ENCODE data around the gene TBC1D19.
"Not testable (repeated sequence)": the region's sequence is repeated elsewhere in the genome, so short reads cannot be mapped to it uniquely, and the experiment has no call there.

Gene TBC1D19

DNA sequence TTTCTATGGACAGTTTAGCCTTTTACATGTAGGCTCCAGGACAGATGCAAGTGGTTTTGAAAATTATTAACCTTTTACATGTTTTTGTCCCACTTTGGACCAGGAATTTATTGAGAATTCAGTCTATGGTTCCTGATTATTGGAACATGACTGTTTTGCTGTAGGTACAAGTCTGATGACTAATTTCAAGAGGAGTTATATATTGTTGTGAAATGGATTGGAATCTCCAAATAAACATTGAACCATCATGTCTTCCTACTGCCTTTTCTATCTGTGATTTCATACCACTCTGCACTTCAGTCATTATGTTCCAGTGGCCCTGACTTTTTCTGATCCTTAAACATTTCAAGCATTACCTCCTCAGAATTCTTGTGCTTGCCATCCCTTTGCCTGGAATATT is 35.9 kb downstream of the TBC1D19 start:
- TF ChIP-seq EZH2 (IDR thresholded peaks at IDR 0.05; ENCODE audit: borderline replicate concordance, low read length), result no peak
- TF ChIP-seq, protein P1, sequence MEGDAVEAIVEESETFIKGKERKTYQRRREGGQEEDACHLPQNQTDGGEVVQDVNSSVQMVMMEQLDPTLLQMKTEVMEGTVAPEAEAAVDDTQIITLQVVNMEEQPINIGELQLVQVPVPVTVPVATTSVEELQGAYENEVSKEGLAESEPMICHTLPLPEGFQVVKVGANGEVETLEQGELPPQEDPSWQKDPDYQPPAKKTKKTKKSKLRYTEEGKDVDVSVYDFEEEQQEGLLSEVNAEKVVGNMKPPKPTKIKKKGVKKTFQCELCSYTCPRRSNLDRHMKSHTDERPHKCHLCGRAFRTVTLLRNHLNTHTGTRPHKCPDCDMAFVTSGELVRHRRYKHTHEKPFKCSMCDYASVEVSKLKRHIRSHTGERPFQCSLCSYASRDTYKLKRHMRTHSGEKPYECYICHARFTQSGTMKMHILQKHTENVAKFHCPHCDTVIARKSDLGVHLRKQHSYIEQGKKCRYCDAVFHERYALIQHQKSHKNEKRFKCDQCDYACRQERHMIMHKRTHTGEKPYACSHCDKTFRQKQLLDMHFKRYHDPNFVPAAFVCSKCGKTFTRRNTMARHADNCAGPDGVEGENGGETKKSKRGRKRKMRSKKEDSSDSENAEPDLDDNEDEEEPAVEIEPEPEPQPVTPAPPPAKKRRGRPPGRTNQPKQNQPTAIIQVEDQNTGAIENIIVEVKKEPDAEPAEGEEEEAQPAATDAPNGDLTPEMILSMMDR (IDR thresholded peaks at IDR 0.05; ENCODE audit: low read length), result no peak
- Histone ChIP-seq H3K4me3 (ENCODE audit: low read depth, low read length, poor library complexity, severe bottlenecking) (no peak overlapping the region), H3K27me3 (ENCODE audit: insufficient read depth, low read length) (no peaks in the 10 kb centered on the region), H3K36me3 (ENCODE audit: insufficient read depth, low read length) (no peaks in the 10 kb centered on the region), H3K27ac (ENCODE audit: low read depth, low read length, poor library complexity, severe bottlenecking) (no peak overlapping the region), H3K4me2 (ENCODE audit: low read length) (no peak overlapping the region), H3K4me1 (ENCODE audit: insufficient read depth, low read length, severe bottlenecking) (no peaks in the 10 kb centered on the region), H3K9ac (ENCODE audit: low read length) (no peak overlapping the region), H3K79me2 (ENCODE audit: insufficient read depth, low read length) (no peaks in the 10 kb centered on the region), H3K9me3 (ENCODE audit: low read length) (no peaks in the 10 kb centered on the region), H3F3A (ENCODE audit: insufficient read depth, low read length) (no peaks in the 10 kb centered on the region), H3K9me2 (ENCODE audit: low read depth, low read length) (no peaks in the 10 kb centered on the region), H2AFZ (ENCODE audit: low read length) (no peak overlapping the region), H4K20me1 (ENCODE audit: insufficient read depth, low read length) (no peaks in the 10 kb centered on the region)

DNA sequence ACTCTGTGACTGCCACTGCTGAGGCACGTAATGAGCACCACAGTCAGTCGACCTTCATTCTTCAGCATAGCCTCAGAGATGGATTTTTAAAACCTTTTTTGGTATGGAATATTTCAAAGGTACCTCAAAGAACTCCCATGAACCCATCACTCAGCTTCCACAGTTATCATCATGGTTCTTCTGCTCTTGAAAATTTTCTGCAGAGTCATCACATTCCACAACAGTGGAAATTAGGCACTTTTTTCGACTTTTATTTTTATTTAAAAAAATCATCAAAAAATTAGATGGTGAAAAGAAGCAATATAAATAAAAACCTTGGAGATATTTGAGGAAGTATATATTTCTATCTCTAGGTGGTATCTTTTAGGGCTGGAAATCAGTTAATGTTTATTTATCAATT is 37.5 kb downstream of the TBC1D19 start:
- no peaks in the 10 kb centered on the region for H3K9me3 ChIP-seq (ENCODE audit: low read length)
- H3K27me3 ChIP-seq (ENCODE audit: insufficient read depth, low read length), result no peaks in the 10 kb centered on the region
- no peaks in the 10 kb centered on the region for H3K9me2 ChIP-seq (ENCODE audit: low read depth, low read length)
- no peaks in the 10 kb centered on the region for H3K36me3 ChIP-seq (ENCODE audit: insufficient read depth, low read length)
- H3K4me3 ChIP-seq (ENCODE audit: low read depth, low read length, poor library complexity, severe bottlenecking), result no peak overlapping the region
- no peak overlapping the region for H3K27ac ChIP-seq (ENCODE audit: low read depth, low read length, poor library complexity, severe bottlenecking)
- no peaks in the 10 kb centered on the region for H3K4me1 ChIP-seq (ENCODE audit: insufficient read depth, low read length, severe bottlenecking)
- TF ChIP-seq, protein P1 (IDR thresholded peaks at IDR 0.05; ENCODE audit: low read length), result no peak
- no peak for TF ChIP-seq EZH2 (IDR thresholded peaks at IDR 0.05; ENCODE audit: borderline replicate concordance, low read length)
- no peak overlapping the region for H2AFZ ChIP-seq (ENCODE audit: low read length)
- no peak overlapping the region for H3K4me2 ChIP-seq (ENCODE audit: low read length)
- no peak overlapping the region for H3K9ac ChIP-seq (ENCODE audit: low read length)
- no peaks in the 10 kb centered on the region for H3F3A ChIP-seq (ENCODE audit: insufficient read depth, low read length)
- H4K20me1 ChIP-seq (ENCODE audit: insufficient read depth, low read length), result no peaks in the 10 kb centered on the region
- no peaks in the 10 kb centered on the region for H3K79me2 ChIP-seq (ENCODE audit: insufficient read depth, low read length)

DNA sequence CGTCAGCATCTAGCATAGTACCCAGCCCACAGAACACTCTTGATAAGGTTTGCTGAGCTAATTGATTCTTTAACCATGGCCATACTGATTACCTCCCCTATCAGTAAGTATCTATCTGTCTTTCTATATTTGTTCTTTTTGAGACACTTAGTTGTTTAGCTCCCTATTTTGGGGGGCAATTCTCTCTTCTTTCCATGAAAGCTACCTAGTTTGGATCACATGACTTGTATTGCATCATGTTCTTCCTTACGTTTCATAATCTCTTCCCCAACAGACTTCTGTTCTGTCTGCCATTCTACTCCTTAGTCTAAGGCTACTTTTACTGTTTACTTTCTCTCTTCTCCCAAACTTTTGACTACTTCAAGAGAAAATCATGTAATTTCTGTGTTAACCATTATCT is 39.0 kb downstream of the TBC1D19 start:
- H3F3A ChIP-seq (ENCODE audit: insufficient read depth, low read length), result no peaks in the 10 kb centered on the region
- H4K20me1 ChIP-seq (ENCODE audit: insufficient read depth, low read length), result no peaks in the 10 kb centered on the region
- H3K4me3 ChIP-seq (ENCODE audit: low read depth, low read length, poor library complexity, severe bottlenecking), result no peak overlapping the region
- no peaks in the 10 kb centered on the region for H3K36me3 ChIP-seq (ENCODE audit: insufficient read depth, low read length)
- H3K9me3 ChIP-seq (ENCODE audit: low read length), result no peaks in the 10 kb centered on the region
- H3K4me2 ChIP-seq (ENCODE audit: low read length), result no peak overlapping the region
- no peaks in the 10 kb centered on the region for H3K27me3 ChIP-seq (ENCODE audit: insufficient read depth, low read length)
- H3K27ac ChIP-seq (ENCODE audit: low read depth, low read length, poor library complexity, severe bottlenecking), result no peak overlapping the region
- no peaks in the 10 kb centered on the region for H3K79me2 ChIP-seq (ENCODE audit: insufficient read depth, low read length)
- H3K9ac ChIP-seq (ENCODE audit: low read length), result no peak overlapping the region
- H3K4me1 ChIP-seq (ENCODE audit: insufficient read depth, low read length, severe bottlenecking), result no peaks in the 10 kb centered on the region
- no peak overlapping the region for H2AFZ ChIP-seq (ENCODE audit: low read length)
- TF ChIP-seq, protein P1 (IDR thresholded peaks at IDR 0.05; ENCODE audit: low read length), result no peak
- TF ChIP-seq EZH2 (IDR thresholded peaks at IDR 0.05; ENCODE audit: borderline replicate concordance, low read length), result no peak
- no peaks in the 10 kb centered on the region for H3K9me2 ChIP-seq (ENCODE audit: low read depth, low read length)

DNA sequence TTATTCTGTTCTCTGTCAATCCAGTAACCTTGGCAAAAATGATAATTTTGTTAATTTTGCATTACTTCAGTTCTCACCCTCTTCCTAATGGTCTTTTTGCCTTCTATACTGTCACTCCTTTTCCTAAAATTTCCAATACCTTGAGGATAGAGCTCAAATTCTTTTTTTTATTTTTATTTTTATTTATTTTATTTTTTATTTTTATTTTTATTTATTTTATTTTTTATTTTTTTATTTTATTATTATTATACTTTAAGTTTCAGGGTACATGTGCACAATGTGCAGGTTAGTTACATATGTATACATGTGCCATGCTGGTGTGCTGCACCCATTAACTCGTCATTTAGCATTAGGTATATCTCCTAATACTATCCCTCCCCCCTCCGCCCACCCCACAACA is 42.8 kb downstream of the TBC1D19 start:
- H3K4me1 ChIP-seq (ENCODE audit: insufficient read depth, low read length, severe bottlenecking); H3K27me3 ChIP-seq (ENCODE audit: insufficient read depth, low read length); H3K36me3 ChIP-seq (ENCODE audit: insufficient read depth, low read length); H3K9ac ChIP-seq (ENCODE audit: low read length); H3K27ac ChIP-seq (ENCODE audit: low read depth, low read length, poor library complexity, severe bottlenecking); H2AFZ ChIP-seq (ENCODE audit: low read length); H4K20me1 ChIP-seq (ENCODE audit: insufficient read depth, low read length); H3F3A ChIP-seq (ENCODE audit: insufficient read depth, low read length); H3K79me2 ChIP-seq (ENCODE audit: insufficient read depth, low read length); H3K4me2 ChIP-seq (ENCODE audit: low read length); H3K9me3 ChIP-seq (ENCODE audit: low read length); H3K4me3 ChIP-seq (ENCODE audit: low read depth, low read length, poor library complexity, severe bottlenecking); H3K9me2 ChIP-seq (ENCODE audit: low read depth, low read length): not testable (repeated sequence)
